ENCODE measurements around the gene NFIC.
A peak's percentile ranks its signal among the peaks of the same experiment; 100 is the strongest.

NFIC gene

GRCh38 chr19:3365836-3366752, at the start of gene NFIC:
Gene NFIC (plus strand): TSS chr19:3366583. CDS start chr19:3366637, 54 bp downstream.
- peak; percentile 75 for ATAC-seq
- TF ChIP-seq ISL1 (CRISPR knock-in tag; IDR thresholded peaks at IDR 0.05) (no peak), SNAI2 (CRISPR knock-in tag; IDR thresholded peaks at IDR 0.05) (no peak), PATZ1 (CRISPR knock-in tag; IDR thresholded peaks at IDR 0.05; ENCODE audit: borderline replicate concordance) (peak; percentile 95)

GRCh38 chr19:3316659-3317207, 49.6 kb upstream of the NFIC start:
- TF ChIP-seq OSR1 (CRISPR knock-in tag; IDR thresholded peaks at IDR 0.05) (no peak), CSDC2 (CRISPR knock-in tag; IDR thresholded peaks at IDR 0.05) (no peak), ISL1 (CRISPR knock-in tag; IDR thresholded peaks at IDR 0.05) (no peak), ZNF8 (CRISPR knock-in tag; IDR thresholded peaks at IDR 0.05) (no peak), ZNF70 (CRISPR knock-in tag; IDR thresholded peaks at IDR 0.05) (peak; percentile 99), TOX (CRISPR knock-in tag; IDR thresholded peaks at IDR 0.05; ENCODE audit: borderline replicate concordance) (no peak), RARB (CRISPR knock-in tag; IDR thresholded peaks at IDR 0.05) (no peak), CSRNP3 (CRISPR knock-in tag; IDR thresholded peaks at IDR 0.05) (no peak)
- ATAC-seq, result no peak

- TF ChIP-seq RARB (CRISPR knock-in tag; IDR thresholded peaks at IDR 0.05) (no peak), SNAI2 (CRISPR knock-in tag; IDR thresholded peaks at IDR 0.05) (no peak), ESRRG (CRISPR knock-in tag; IDR thresholded peaks at IDR 0.05) (no peak), PPARA (CRISPR knock-in tag; IDR thresholded peaks at IDR 0.05; ENCODE audit: borderline replicate concordance) (no peak), ZFP3 (CRISPR knock-in tag; IDR thresholded peaks at IDR 0.05) (no peak), ZNF70 (CRISPR knock-in tag; IDR thresholded peaks at IDR 0.05) (no peak), ZNF8 (CRISPR knock-in tag; IDR thresholded peaks at IDR 0.05) (no peak), OSR1 (CRISPR knock-in tag; IDR thresholded peaks at IDR 0.05) (no peak), ISL1 (CRISPR knock-in tag; IDR thresholded peaks at IDR 0.05) (no peak), ARNTL (CRISPR knock-in tag; IDR thresholded peaks at IDR 0.05; ENCODE audit: borderline replicate concordance, low read depth) (no peak), TCF4 (CRISPR knock-in tag; IDR thresholded peaks at IDR 0.05; ENCODE audit: borderline replicate concordance) (no peak), TSHZ2 (CRISPR knock-in tag; IDR thresholded peaks at IDR 0.05) (no peak), GLIS3 (CRISPR knock-in tag; IDR thresholded peaks at IDR 0.05) (no peak), PATZ1 (CRISPR knock-in tag; IDR thresholded peaks at IDR 0.05; ENCODE audit: borderline replicate concordance) (no peak), CREB5 (CRISPR knock-in tag; IDR thresholded peaks at IDR 0.05; ENCODE audit: low read depth) (no peak), CSDC2 (CRISPR knock-in tag; IDR thresholded peaks at IDR 0.05) (no peak), BACH2 (CRISPR knock-in tag; IDR thresholded peaks at IDR 0.05; ENCODE audit: borderline replicate concordance) (no peak)
- ATAC-seq, result no peak
Observed at GRCh38 chr19:3319643-3320353, 46.6 kb upstream of the NFIC start.
